Thoracic aorta (tissue), 2 donors: ENCODE data around the gene FCF1. TPM values are rescaled to one million over a fixed set of nuclear protein-coding genes. Genes with fewer than 3 reads are reported as not detected.

Source experiments
- ATAC-seq: fragments of 150-250 bp; one replicate; pipeline ENCODE4 v1.8.0; 2017; ENCODE audit warnings: low read depth; ENCODE audit not compliant: insufficient number of reproducible peaks, low FRiP score
- DNase-seq: peaks from one replicate; pipeline ENCODE4 v3.0.0-alpha.2; 2020; ENCODE audit warnings: low spot score
- H3K27ac ChIP-seq, 2 donors: fragments of 200-600 bp; sonication (generic); 1 replicate in 1 of 2; 2 replicates in 1 of 2; pipeline ENCODE4 v1.5.1; 2016; ENCODE audit warnings: mild to moderate bottlenecking in 2 of 2, moderate library complexity in 2 of 2
- H3K27me3 ChIP-seq: fragments of 200-600 bp; sonication (generic); replicated peaks from 2 replicates; pipeline ENCODE4 v1.6.0; 2016; ENCODE audit warnings: mild to moderate bottlenecking; ENCODE audit not compliant: insufficient read depth
- H3K36me3 ChIP-seq: fragments of 200-600 bp; sonication (generic); one replicate; pipeline ENCODE4 v1.5.1; 2016
- H3K4me1 ChIP-seq, 2 donors: fragments of 200-600 bp; sonication (generic); 1 replicate in 1 of 2; 2 replicates in 1 of 2; pipeline versions ENCODE4 v1.5.1 to v1.6.0; 2016; ENCODE audit warnings: low read depth in 2 of 2, mild to moderate bottlenecking in 1 of 2; ENCODE audit not compliant: control insufficient read depth in 1 of 2
- H3K4me3 ChIP-seq: fragments of 200-600 bp; sonication (generic); 2 replicates; pipeline ENCODE4 v1.5.1; 2016; ENCODE audit warnings: mild to moderate bottlenecking
- H3K9me3 ChIP-seq: fragments of 200-600 bp; sonication (generic); 2 replicates; pipeline ENCODE4 v1.5.1; 2016
- total RNA-seq, 2 donors: library from RNA; depleted of rRNA; stranded (reverse); fragments of >200 nt; gene quantifications; one replicate each; pipeline versions ENCODE4 v1.1.0 to v1.2.3, GENCODE V29; 2016
- TF ChIP-seq, protein P1 (sequence below): fragments of 200-600 bp; sonication (generic); IDR thresholded peaks from one replicate; pipeline ENCODE4 v1.5.1; 2019; ENCODE audit warnings: antibody characterized with exemption

The FCF1 gene
- 10 to 100 TPM; 31.8 to 32.5 TPM for total RNA-seq

GRCh38 chr14:74712499-74713394 is at the start of gene FCF1, which contains the start of gene AREL1:
Gene FCF1, plus strand, starts transcription at chr14:74713144. Its CDS starts 54 bp downstream, at chr14:74713198.
Gene AREL1, minus strand, starts transcription at chr14:74713080. Its CDS starts 27,465 bp downstream, at chr14:74685615.
- H3K4me3 ChIP-seq, result peak within 1 kb of the TSS; percentile 94
- peak; percentile 98 for ATAC-seq
- DNase-seq, result peak; percentile 65
- no peaks in the 10 kb centered on the region for H3K27me3 ChIP-seq
- TF ChIP-seq, protein P1, sequence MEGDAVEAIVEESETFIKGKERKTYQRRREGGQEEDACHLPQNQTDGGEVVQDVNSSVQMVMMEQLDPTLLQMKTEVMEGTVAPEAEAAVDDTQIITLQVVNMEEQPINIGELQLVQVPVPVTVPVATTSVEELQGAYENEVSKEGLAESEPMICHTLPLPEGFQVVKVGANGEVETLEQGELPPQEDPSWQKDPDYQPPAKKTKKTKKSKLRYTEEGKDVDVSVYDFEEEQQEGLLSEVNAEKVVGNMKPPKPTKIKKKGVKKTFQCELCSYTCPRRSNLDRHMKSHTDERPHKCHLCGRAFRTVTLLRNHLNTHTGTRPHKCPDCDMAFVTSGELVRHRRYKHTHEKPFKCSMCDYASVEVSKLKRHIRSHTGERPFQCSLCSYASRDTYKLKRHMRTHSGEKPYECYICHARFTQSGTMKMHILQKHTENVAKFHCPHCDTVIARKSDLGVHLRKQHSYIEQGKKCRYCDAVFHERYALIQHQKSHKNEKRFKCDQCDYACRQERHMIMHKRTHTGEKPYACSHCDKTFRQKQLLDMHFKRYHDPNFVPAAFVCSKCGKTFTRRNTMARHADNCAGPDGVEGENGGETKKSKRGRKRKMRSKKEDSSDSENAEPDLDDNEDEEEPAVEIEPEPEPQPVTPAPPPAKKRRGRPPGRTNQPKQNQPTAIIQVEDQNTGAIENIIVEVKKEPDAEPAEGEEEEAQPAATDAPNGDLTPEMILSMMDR, result no peak
- no peaks in the 10 kb centered on the region for H3K36me3 ChIP-seq
- H3K4me1 ChIP-seq, result peaks cover 18 to 34% of the 10 kb centered on the region in 2 donors
- peak within 1 kb of the TSS; percentile 55 to 86 for H3K27ac ChIP-seq
- no peaks in the 10 kb centered on the region for H3K9me3 ChIP-seq

DNA sequence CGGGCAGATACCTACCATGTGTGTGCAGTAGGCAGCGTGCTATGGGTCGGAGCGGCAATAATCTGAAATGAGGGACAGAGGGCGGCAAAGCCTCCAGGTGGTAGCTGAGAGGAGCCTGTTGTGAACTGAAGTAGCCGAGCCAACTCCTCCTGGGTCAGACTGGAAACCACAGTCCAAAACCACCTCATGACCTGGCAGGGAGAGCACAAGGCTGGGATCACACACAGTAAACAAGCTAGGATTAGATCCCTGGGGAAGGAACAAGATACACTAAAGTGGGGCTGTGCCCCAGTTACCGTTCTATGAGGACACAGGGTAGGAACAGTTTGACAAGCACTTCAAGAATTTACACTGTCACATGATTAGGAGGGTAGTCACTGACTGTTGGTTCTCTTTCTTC is 49.1 kb upstream of the FCF1 start:
- TF ChIP-seq, protein P1, result no peak
- H3K27me3 ChIP-seq, result no peaks in the 10 kb centered on the region
- H3K4me3 ChIP-seq, result no peak overlapping the region
- H3K36me3 ChIP-seq, result peaks cover 11% of the 10 kb centered on the region
- DNase-seq (no peak), ATAC-seq (peak; percentile 9)
- peaks cover 28 to 74% of the 10 kb centered on the region in 2 donors for H3K4me1 ChIP-seq
- no peaks in the 10 kb centered on the region for H3K9me3 ChIP-seq
- peak overlapping the region; percentile 87 to 91 for H3K27ac ChIP-seq

DNA sequence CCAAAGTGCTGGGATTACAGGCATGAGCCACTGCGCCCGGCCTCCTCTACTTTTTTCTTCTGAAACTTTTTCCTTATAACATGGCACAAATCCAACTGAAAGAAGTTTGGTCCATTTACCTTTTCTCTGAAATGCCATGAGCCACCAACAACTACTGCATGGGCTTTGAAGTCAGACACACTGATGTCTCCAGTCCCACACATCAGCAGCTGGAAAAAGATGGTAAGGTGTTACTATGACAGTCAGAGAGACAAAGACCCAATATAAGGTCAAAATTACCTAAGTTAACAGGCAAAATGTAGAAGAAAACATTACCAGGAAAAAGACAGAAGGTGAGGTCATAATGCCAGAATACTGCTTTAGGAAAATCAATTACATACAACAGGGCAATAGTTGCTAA is 48.2 kb upstream of the FCF1 start:
- H3K36me3 ChIP-seq, result peaks cover 18% of the 10 kb centered on the region
- H3K27ac ChIP-seq, result peak overlapping the region; percentile 87 to 91
- DNase-seq, result no peak

GRCh38 chr14:74667758-74668157 is 45.2 kb upstream of the FCF1 start:
- no peak for ATAC-seq
- TF ChIP-seq, protein P1, result no peak
- peaks cover 19% of the 10 kb centered on the region for H3K36me3 ChIP-seq
- DNase-seq, result no peak
- H3K27ac ChIP-seq, result peak overlapping the region in 1 of 2 donors; percentile 20
- H3K4me3 ChIP-seq, result no peak overlapping the region
- no peaks in the 10 kb centered on the region for H3K27me3 ChIP-seq
- no peaks in the 10 kb centered on the region for H3K9me3 ChIP-seq
- peaks cover 25 to 67% of the 10 kb centered on the region in 2 donors for H3K4me1 ChIP-seq

More for the DNA sequence above, 48.2 kb upstream of the FCF1 start:
- ATAC-seq, result no peak
- Histone ChIP-seq H3K4me3 (no peak overlapping the region), H3K9me3 (no peaks in the 10 kb centered on the region), H3K27me3 (no peaks in the 10 kb centered on the region), H3K4me1 (peaks cover 28 to 74% of the 10 kb centered on the region in 2 donors)
- TF ChIP-seq, protein P1, result no peak

DNA sequence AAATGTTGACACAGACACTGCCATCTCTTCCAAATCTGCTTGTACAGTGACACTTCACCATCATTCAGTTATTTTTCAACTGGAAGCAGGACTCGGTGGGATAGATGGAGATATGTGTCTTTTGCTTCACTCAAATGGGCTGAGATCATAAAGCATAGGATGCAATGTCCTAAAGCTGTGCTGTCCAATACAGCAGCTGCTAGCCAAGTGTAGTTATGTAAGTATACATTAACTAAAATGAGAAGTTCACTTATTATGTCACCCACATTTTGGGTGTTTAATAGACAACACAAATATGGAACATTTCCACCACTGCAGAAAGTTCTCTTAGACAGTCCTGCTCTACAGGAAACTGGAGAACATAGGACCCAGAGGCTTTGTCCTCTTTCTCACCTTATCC is 43.7 kb upstream of the FCF1 start:
- Histone ChIP-seq H3K36me3 (peaks cover 18% of the 10 kb centered on the region), H3K27me3 (no peaks in the 10 kb centered on the region), H3K27ac (peak overlapping the region; percentile 77 to 79), H3K4me3 (no peak overlapping the region), H3K9me3 (no peaks in the 10 kb centered on the region), H3K4me1 (peaks cover 14 to 62% of the 10 kb centered on the region in 2 donors)
- ATAC-seq (no peak), DNase-seq (no peak)
- TF ChIP-seq, protein P1, result no peak
